ENCODE measurements around the gene SDHAF3.

The SDHAF3 gene

GRCh38 chr7:97200018-97200417, 82.5 kb downstream of the SDHAF3 start:
- no peaks in the 10 kb centered on the region for H3K36me3 ChIP-seq (ENCODE audit: control insufficient read depth in 2 of 2, insufficient read depth in 1 of 2, low read length in 2 of 2)
- H3K27ac ChIP-seq (ENCODE audit: extremely low read depth, low read depth, low read length): no peak overlapping the region
- no peaks in the 10 kb centered on the region for H3K9me3 ChIP-seq (ENCODE audit: control insufficient read depth, insufficient read depth, low read depth, low read length)
- H3K4me3 ChIP-seq (ENCODE audit: low read depth, low read length): no peak overlapping the region
- TF ChIP-seq ZNF354C (tag by site-specific recombination; IDR thresholded peaks at IDR 0.05; ENCODE audit: borderline replicate concordance, low read depth): no peak
- TF ChIP-seq ZNF529 (tag by site-specific recombination; IDR thresholded peaks at IDR 0.05; ENCODE audit: insufficient replicate concordance): no peak
- TF ChIP-seq, protein P1, sequence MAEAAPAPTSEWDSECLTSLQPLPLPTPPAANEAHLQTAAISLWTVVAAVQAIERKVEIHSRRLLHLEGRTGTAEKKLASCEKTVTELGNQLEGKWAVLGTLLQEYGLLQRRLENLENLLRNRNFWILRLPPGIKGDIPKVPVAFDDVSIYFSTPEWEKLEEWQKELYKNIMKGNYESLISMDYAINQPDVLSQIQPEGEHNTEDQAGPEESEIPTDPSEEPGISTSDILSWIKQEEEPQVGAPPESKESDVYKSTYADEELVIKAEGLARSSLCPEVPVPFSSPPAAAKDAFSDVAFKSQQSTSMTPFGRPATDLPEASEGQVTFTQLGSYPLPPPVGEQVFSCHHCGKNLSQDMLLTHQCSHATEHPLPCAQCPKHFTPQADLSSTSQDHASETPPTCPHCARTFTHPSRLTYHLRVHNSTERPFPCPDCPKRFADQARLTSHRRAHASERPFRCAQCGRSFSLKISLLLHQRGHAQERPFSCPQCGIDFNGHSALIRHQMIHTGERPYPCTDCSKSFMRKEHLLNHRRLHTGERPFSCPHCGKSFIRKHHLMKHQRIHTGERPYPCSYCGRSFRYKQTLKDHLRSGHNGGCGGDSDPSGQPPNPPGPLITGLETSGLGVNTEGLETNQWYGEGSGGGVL (tag by site-specific recombination; IDR thresholded peaks at IDR 0.05): no peak
- TF ChIP-seq ZNF341 (tag by site-specific recombination; IDR thresholded peaks at IDR 0.05; ENCODE audit: low read depth): no peak
- no peak for TF ChIP-seq ZNF292 (tag by site-specific recombination; IDR thresholded peaks at IDR 0.05; ENCODE audit: borderline replicate concordance, low read depth)
- no peak for TF ChIP-seq GLI2 (tag by site-specific recombination; IDR thresholded peaks at IDR 0.05; ENCODE audit: borderline replicate concordance, low read depth)
- POLR2A ChIA-PET: no interaction called here
- no peaks in the 10 kb centered on the region for H3K4me1 ChIP-seq (ENCODE audit: control insufficient read depth, insufficient read depth, low read length)
- CTCF ChIA-PET: interaction anchor here (1.0 to 1.2 kb wide), 2 partner anchors 21 kb away, joined by 3 to 7 read pairs; no protein-coding TSS in a partner anchor

DNA sequence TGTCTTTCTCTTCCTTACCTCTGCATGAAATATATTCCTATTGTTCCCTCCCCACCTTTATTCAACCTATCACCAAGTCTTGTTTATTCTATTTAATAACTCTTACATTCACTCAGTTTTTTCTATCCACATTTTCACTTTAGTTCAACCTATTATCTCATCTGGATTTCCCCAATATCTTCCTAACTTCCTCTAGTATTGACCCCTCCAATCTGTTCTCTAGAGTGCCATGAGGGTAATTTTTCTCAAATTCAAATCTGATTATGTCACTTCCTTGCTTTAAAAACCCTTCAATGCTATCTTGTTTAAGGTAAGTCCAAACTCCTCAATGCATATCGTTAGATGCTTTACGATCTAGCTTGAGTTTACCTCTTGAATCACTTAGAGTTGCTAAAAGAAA, 86.5 kb downstream of the SDHAF3 start:
- H3K4me3 ChIP-seq (ENCODE audit: low read depth, low read length): no peak overlapping the region
- TF ChIP-seq, protein P2, sequence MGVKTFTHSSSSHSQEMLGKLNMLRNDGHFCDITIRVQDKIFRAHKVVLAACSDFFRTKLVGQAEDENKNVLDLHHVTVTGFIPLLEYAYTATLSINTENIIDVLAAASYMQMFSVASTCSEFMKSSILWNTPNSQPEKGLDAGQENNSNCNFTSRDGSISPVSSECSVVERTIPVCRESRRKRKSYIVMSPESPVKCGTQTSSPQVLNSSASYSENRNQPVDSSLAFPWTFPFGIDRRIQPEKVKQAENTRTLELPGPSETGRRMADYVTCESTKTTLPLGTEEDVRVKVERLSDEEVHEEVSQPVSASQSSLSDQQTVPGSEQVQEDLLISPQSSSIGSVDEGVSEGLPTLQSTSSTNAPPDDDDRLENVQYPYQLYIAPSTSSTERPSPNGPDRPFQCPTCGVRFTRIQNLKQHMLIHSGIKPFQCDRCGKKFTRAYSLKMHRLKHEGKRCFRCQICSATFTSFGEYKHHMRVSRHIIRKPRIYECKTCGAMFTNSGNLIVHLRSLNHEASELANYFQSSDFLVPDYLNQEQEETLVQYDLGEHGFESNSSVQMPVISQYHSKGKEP (tag by site-specific recombination; IDR thresholded peaks at IDR 0.05): no peak
- TF ChIP-seq ZNF670 (tag by site-specific recombination; IDR thresholded peaks at IDR 0.05; ENCODE audit: low read depth) (no peak), ZBTB20 (tag by site-specific recombination; IDR thresholded peaks at IDR 0.05) (no peak), ZNF571 (tag by site-specific recombination; IDR thresholded peaks at IDR 0.05) (no peak), ZNF521 (tag by site-specific recombination; IDR thresholded peaks at IDR 0.05) (no peak), ZNF10 (tag by site-specific recombination; IDR thresholded peaks at IDR 0.05) (no peak), ZNF530 (tag by site-specific recombination; IDR thresholded peaks at IDR 0.05; ENCODE audit: low read depth) (no peak), ZNF302 (tag by site-specific recombination; IDR thresholded peaks at IDR 0.05; ENCODE audit: low read depth) (no peak)
- H3K9me3 ChIP-seq (ENCODE audit: control insufficient read depth, insufficient read depth, low read depth, low read length): no peaks in the 10 kb centered on the region
- no peaks in the 10 kb centered on the region for H3K36me3 ChIP-seq (ENCODE audit: control insufficient read depth in 2 of 2, insufficient read depth in 1 of 2, low read length in 2 of 2)
- POLR2A ChIA-PET: no interaction called here
- no peak overlapping the region for H3K27ac ChIP-seq (ENCODE audit: extremely low read depth, low read depth, low read length)
- CTCF ChIA-PET: no interaction called here
- no peaks in the 10 kb centered on the region for H3K4me1 ChIP-seq (ENCODE audit: control insufficient read depth, insufficient read depth, low read length)

GRCh38 chr7:97204821-97205220, 87.3 kb downstream of the SDHAF3 start:
- no peak overlapping the region for H3K27ac ChIP-seq (ENCODE audit: extremely low read depth, low read depth, low read length)
- ChIA-PET CTCF (interaction anchor here (0.7 kb wide), 1 partner anchor 901 kb away, joined by 3 read pairs; no protein-coding TSS in a partner anchor), POLR2A (no interaction called here)
- H3K9me3 ChIP-seq (ENCODE audit: control insufficient read depth, insufficient read depth, low read depth, low read length): no peaks in the 10 kb centered on the region
- no peak overlapping the region for H3K4me3 ChIP-seq (ENCODE audit: low read depth, low read length)
- no peaks in the 10 kb centered on the region for H3K36me3 ChIP-seq (ENCODE audit: control insufficient read depth in 2 of 2, insufficient read depth in 1 of 2, low read length in 2 of 2)
- H3K4me1 ChIP-seq (ENCODE audit: control insufficient read depth, insufficient read depth, low read length): no peaks in the 10 kb centered on the region
- TF ChIP-seq KLF16 (tag by site-specific recombination; IDR thresholded peaks at IDR 0.05): no peak
- no peak for TF ChIP-seq ZNF175 (tag by site-specific recombination; IDR thresholded peaks at IDR 0.05)
- TF ChIP-seq ZNF585B (tag by site-specific recombination; IDR thresholded peaks at IDR 0.05): no peak
- TF ChIP-seq ZNF174 (tag by site-specific recombination; IDR thresholded peaks at IDR 0.05): no peak
- TF ChIP-seq ZNF248 (tag by site-specific recombination; IDR thresholded peaks at IDR 0.05): no peak

Data from HEK293 (cell line).